ENCODE data around the gene CHCHD10.

- TF ChIP-seq PBX3 (IDR thresholded peaks at IDR 0.05): no peak
- TF ChIP-seq CTCF (IDR thresholded peaks at IDR 0.05): no peak
- TF ChIP-seq SIN3A (IDR thresholded peaks at IDR 0.05; ENCODE audit: borderline replicate concordance, low read depth, low read length): no peak
- TF ChIP-seq USF1 (IDR thresholded peaks at IDR 0.05; ENCODE audit: borderline replicate concordance, low read depth): no peak
- no peak for TF ChIP-seq REST (IDR thresholded peaks at IDR 0.05; ENCODE audit: low read depth, low read length)
- TF ChIP-seq NFIC (IDR thresholded peaks at IDR 0.05; ENCODE audit: borderline replicate concordance): no peak
- no peak for TF ChIP-seq TEAD4 (IDR thresholded peaks at IDR 0.05; ENCODE audit: borderline replicate concordance, insufficient read depth)
- TF ChIP-seq POLR2AphosphoS5 (IDR thresholded peaks at IDR 0.05; ENCODE audit: low read depth, low read length): no peak
- TF ChIP-seq FOXM1 (IDR thresholded peaks at IDR 0.05; ENCODE audit: low read depth): no peak
- TF ChIP-seq RAD21 (IDR thresholded peaks at IDR 0.05; ENCODE audit: low read length): no peak
- TF ChIP-seq EP300 (IDR thresholded peaks at IDR 0.05; ENCODE audit: borderline replicate concordance in 1 of 2, low read depth in 1 of 2, low read length in 1 of 2): no peak
- TF ChIP-seq GABPA (IDR thresholded peaks at IDR 0.05; ENCODE audit: low read depth): no peak
- no peak for TF ChIP-seq CHD2 (IDR thresholded peaks at IDR 0.05; ENCODE audit: low read length, partially characterized antibody)
Observed at GRCh38 chr22:23787910-23788309, 20.1 kb upstream of the CHCHD10 start.
